ENCODE data around the gene PRKCE. TPM values are rescaled to one million over a fixed set of nuclear protein-coding genes. Genes with fewer than 3 reads are reported as not detected.

The PRKCE gene
- total and polyA plus RNA-seq, 7 donors = 3.0 to 21.9 (median 15.8) TPM

DNA sequence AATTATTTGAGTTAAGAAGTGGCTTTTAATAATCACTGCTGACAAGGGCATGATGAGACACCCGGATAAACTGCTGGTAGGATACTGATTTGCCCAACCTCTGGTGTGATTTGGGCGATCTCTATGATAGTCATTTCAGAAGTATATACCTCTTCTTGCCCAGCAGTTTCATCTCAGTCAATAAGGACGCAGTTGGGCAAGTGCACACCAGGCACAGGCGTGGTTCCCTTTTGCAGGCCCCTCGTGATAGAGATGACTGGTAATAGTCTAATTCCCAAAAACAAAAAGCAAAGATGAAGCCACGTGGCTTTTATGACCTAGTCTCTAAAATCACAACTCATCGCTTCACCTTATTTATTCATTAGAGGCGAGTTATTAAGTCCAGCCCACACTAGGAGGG, 246.4 kb downstream of the PRKCE start:
- Histone ChIP-seq H3K27me3 (no peaks in the 10 kb centered on the region), H3K36me3 (no peaks in the 10 kb centered on the region), H3K4me1 (peaks cover 0 to 39% (median 18%) of the 10 kb centered on the region in 4 donors), H3K9me3 (no peaks in the 10 kb centered on the region), H3K27ac (no peak overlapping the region), H3K4me3 (no peak overlapping the region)
- no peak for TF ChIP-seq POLR2AphosphoS5 (IDR thresholded peaks at IDR 0.05)
- no peak for DNase-seq
- intact Hi-C loops (cut with DNase I) = no loop called here
- WGBS, 2 donors = 86 to 88% methylated on average over 8 of the region's 8 CpGs

- intact Hi-C loops (cut with DNase I) = no loop called here
- peaks cover 0 to 35% (median 15%) of the 10 kb centered on the region in 4 donors for H3K4me1 ChIP-seq
- H3K27me3 ChIP-seq = no peaks in the 10 kb centered on the region
- no peak for TF ChIP-seq POLR2AphosphoS5 (IDR thresholded peaks at IDR 0.05)
- no peak for TF ChIP-seq EP300 (IDR thresholded peaks at IDR 0.05)
- TF ChIP-seq, protein P1, sequence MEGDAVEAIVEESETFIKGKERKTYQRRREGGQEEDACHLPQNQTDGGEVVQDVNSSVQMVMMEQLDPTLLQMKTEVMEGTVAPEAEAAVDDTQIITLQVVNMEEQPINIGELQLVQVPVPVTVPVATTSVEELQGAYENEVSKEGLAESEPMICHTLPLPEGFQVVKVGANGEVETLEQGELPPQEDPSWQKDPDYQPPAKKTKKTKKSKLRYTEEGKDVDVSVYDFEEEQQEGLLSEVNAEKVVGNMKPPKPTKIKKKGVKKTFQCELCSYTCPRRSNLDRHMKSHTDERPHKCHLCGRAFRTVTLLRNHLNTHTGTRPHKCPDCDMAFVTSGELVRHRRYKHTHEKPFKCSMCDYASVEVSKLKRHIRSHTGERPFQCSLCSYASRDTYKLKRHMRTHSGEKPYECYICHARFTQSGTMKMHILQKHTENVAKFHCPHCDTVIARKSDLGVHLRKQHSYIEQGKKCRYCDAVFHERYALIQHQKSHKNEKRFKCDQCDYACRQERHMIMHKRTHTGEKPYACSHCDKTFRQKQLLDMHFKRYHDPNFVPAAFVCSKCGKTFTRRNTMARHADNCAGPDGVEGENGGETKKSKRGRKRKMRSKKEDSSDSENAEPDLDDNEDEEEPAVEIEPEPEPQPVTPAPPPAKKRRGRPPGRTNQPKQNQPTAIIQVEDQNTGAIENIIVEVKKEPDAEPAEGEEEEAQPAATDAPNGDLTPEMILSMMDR (IDR thresholded peaks at IDR 0.05) = no peak
- no peak for TF ChIP-seq POLR2A (IDR thresholded peaks at IDR 0.05)
- H3K9me3 ChIP-seq = no peaks in the 10 kb centered on the region
- H3K36me3 ChIP-seq = no peaks in the 10 kb centered on the region
- H3K4me3 ChIP-seq = no peak overlapping the region
- 88 to 93% methylated on average over 3 of the region's 3 CpGs for WGBS, 2 donors
- no peak overlapping the region for H3K27ac ChIP-seq
- DNase-seq = no peak
These were observed 247.3 kb downstream of the PRKCE start for GRCh38 chr2:45898819-45899218.

DNA sequence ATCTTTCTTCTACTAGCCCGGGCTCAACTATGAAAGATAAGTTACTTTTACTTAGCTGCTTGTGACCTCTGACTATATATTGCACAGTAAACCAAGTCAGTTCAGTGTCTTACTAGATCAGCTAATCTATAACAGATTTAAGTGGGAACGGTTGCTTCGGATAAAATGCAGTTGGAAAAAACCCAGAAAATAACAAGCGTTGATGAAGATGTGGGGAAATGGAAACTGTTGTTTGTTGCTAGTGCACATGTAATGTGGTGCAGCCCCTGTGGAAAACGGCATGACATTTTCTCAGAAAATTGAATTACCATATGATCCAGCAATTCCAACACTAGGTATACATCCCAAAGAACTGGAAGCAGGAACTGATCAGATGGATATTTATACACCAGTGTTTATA, 248.5 kb downstream of the PRKCE start:
- no peak for TF ChIP-seq EP300 (IDR thresholded peaks at IDR 0.05)
- no peak for TF ChIP-seq POLR2A (IDR thresholded peaks at IDR 0.05)
- TF ChIP-seq, protein P1 (IDR thresholded peaks at IDR 0.05) = no peak
- TF ChIP-seq POLR2AphosphoS5 (IDR thresholded peaks at IDR 0.05) = no peak
- 90 to 97% methylated on average over 5 of the region's 5 CpGs for WGBS, 2 donors
- H3K27me3 ChIP-seq = no peaks in the 10 kb centered on the region
- intact Hi-C loops (cut with DNase I) = no loop called here
- DNase-seq = no peak
- no peaks in the 10 kb centered on the region for H3K9me3 ChIP-seq
- no peaks in the 10 kb centered on the region for H3K36me3 ChIP-seq
- no peak overlapping the region for H3K4me3 ChIP-seq
- no peak overlapping the region for H3K27ac ChIP-seq
- H3K4me1 ChIP-seq = peaks cover 0 to 46% (median 22%) of the 10 kb centered on the region in 4 donors

DNA sequence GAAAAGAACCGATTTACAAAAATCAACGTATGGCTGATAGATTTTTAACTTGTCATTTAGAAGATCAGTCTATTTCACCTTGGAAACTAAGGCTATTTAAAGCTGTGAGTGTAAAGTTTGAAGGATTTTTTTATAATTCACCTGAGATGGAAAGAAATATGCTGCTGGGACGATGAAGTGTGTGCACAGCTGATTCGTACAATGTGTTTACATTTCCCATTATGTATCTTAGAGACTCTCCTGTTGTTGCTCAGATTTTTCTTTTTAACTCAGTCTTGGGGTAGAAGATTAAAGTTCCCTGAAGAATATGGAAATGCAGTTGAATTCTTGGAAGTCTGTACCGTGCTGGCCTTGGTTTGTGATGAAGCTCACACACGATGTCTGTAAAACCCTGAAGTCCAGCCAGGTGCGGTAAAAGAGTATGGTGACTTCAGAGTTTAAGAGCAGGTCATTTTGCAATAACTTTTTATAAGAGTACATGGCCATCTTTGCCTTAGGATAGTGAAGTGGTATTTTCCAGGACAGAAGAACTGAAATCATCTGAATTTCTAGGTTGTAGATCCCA, 250.1 kb downstream of the PRKCE start:
- Histone ChIP-seq H3K4me1 (peaks cover 0 to 36% (median 19%) of the 10 kb centered on the region in 4 donors), H3K9me3 (no peaks in the 10 kb centered on the region), H3K4me3 (no peak overlapping the region), H3K27me3 (no peaks in the 10 kb centered on the region), H3K27ac (no peak overlapping the region), H3K36me3 (no peaks in the 10 kb centered on the region)
- intact Hi-C loops (cut with DNase I) = no loop called here
- no peak for DNase-seq
- TF ChIP-seq POLR2AphosphoS5 (IDR thresholded peaks at IDR 0.05) = no peak
- TF ChIP-seq POLR2A (IDR thresholded peaks at IDR 0.05) = no peak
- TF ChIP-seq, protein P1 (IDR thresholded peaks at IDR 0.05) = no peak
- TF ChIP-seq EP300 (IDR thresholded peaks at IDR 0.05) = no peak
- 92 to 93% methylated on average over 7 of the region's 7 CpGs for WGBS, 2 donors

- intact Hi-C loops (cut with DNase I) = no loop called here
- Histone ChIP-seq H3K9me3 (no peaks in the 10 kb centered on the region), H3K4me3 (no peak overlapping the region), H3K27me3 (no peaks in the 10 kb centered on the region), H3K4me1 (peaks cover 0 to 36% (median 17%) of the 10 kb centered on the region in 4 donors), H3K36me3 (no peaks in the 10 kb centered on the region), H3K27ac (no peak overlapping the region)
- DNase-seq = no peak
- TF ChIP-seq EP300 (IDR thresholded peaks at IDR 0.05) = no peak
- TF ChIP-seq POLR2A (IDR thresholded peaks at IDR 0.05) = no peak
- TF ChIP-seq POLR2AphosphoS5 (IDR thresholded peaks at IDR 0.05) = no peak
- TF ChIP-seq, protein P1 (IDR thresholded peaks at IDR 0.05) = no peak
These were observed 250.9 kb downstream of the PRKCE start for GRCh38 chr2:45902380-45902779.

Measured in sigmoid colon (tissue), 7 donors.